ENCODE results near the gene KRTAP10-8.
"Not testable (repeated sequence)": the region's sequence is repeated elsewhere in the genome, so short reads cannot be mapped to it uniquely, and the experiment has no call there.

KRTAP10-8 gene

DNA sequence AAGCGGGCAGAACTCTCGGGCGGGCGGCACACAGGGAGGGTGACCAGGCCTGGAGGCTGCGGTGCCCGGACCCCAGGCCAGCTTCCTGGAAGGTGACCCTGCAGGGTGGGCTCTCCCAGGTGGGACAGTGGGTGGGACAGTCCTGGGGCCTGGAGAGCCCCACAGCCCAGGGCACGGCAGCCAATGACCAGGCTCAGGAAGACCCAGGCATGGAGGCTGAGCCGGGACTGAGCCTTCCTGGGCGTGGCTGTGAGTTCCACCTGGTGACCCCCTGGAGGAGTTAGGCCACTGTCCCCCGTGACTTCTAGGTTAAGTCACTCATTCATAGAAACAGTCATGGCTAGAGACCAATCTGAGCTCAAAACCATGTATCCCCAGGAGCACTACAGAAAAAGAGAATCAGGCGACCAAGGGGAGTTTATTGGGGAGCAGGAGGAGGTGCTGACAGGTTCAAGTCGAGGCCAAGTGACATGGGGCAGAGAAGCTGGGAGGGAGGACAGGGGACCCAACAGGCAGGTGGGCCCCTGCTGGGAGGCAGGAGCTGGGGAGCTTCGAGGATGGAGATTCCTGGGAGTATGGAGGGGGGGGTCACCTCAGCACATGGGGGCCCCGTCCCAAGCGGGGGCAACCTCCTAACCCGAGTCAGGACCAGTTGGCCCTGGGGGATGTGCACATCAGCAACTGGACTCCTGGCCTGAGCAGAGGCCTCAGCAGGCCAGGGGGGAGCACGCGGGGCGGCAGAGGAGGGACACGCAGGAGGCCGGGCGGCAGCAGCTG lies 32.6 kb upstream of the KRTAP10-8 start:
- no peak for DNase-seq

DNA sequence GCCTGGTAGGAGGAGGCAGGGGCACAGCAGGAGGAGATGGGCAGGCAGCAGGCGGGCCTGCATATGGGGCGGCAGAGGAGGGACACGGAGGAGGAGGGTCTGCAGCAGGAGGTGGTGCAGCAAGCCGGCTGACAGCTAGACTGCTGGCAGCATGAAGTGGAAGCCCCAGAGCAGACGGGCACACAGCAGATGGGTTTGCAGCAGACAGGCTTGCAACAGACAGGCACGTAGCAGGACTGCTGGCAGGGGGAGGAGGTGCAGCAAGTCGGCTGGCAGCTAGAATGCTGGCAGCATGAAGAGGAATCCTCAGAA lies 32.1 kb upstream of the KRTAP10-8 start:
- no peak for DNase-seq

DNA sequence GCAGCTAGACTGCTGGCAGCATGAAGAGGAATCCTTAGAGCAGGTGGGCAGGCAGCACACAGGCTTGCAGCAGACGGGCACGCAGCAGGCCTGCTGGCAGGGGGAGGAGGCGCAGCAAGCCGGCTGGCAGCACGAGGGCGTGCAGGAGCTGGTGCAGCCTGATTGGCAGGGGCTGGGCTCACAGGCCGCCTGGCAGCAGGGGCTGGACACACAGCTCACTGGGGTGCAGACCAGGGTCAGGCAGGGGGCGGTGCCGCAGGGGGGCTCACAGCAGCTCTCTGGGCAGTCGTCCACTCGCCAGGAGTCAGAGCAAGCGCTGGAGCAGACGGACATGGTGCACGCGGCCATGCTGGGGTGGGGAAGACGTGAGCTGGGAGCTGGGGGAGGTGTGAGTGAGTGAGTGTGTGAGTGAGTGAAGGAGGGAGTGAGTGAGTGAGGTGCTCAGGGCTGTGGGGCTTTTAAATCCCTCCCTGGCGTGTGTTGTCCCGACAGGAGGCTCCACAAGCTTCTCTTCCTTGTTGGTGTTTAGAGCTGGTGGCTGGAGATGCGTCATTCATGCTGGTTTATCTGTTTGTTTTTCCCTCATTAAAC lies 31.6 kb upstream of the KRTAP10-8 start, which contains the start of gene KRTAP10-5:
TSS of gene KRTAP10-5 (minus strand) at position 374 of the 591 bp plus-strand sequence. CDS start at position 348, 26 bp downstream.
- DNase-seq: not testable (repeated sequence)

DNA sequence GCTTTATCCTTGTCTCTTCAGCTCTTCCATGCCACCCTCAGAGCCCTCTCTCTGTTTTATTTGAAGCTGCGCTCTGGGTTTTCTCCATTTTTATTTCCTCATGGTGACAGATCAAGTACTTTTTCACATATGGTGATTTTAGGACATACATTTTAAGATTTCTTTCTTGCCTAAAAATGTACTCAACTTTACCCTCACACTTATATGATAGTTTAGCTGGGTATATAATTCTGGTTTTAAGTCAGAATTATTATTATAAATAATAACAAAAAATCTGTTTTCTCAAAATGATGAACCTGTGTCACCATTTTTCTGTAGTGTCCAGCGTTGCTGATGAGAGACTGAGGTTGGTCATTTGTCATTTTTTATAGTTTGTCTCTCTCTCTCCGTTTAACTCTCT lies 30.7 kb upstream of the KRTAP10-8 start:
- no peak for DNase-seq

DNA sequence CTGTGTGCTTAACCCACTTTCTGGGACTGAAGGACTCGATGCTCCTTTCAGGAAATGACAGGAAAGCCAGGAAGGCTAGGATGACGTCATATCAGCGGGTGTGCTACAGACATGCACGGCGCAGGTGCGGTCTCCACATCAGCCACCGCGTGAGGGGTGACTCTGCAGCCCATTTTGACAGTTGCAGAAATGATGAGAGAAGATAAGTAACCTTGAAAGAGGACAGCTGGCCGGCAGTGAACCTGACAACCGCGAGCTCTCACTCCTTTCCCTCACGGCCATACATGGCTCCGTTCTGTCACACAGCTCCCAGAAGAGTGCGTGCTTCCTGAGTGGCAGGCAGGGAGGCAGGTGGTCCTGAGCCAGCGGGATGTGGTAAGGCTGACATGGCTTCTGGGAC lies 29.8 kb upstream of the KRTAP10-8 start:
- DNase-seq: no peak

DNA sequence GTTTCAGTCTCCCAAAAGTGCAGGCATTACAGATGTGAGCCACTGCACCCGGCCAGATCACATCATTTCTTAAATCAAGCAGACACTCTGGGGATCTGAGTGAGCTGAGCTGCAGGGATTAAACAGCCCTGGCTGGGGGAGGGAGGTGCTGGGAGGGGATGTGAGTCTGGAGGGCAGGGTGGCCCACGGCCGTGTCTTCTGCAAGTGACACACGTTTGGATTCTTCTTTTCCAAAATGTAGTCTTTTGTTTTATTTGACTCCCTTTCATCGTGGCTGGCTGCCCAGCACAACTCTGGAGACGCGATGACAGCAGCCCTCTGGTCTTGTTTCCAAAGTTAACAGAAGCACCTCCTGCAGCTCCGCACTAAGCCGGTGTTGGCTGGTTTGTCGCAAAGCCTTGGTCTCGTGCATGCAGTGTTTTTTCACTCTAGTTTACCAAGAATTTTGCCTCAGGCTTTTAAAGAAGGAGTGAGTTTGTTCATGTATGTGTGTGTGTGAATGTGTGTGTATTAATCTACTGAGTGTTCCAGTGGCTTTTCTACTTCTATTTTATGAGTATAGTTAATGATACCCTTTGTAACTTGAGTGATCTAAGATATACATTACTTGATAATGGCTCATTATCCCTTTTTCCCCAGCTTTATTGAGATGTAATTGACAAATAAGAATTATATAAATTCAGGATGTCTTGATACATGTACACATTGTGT lies 28.6 kb upstream of the KRTAP10-8 start:
- DNase-seq: no peak

DNA sequence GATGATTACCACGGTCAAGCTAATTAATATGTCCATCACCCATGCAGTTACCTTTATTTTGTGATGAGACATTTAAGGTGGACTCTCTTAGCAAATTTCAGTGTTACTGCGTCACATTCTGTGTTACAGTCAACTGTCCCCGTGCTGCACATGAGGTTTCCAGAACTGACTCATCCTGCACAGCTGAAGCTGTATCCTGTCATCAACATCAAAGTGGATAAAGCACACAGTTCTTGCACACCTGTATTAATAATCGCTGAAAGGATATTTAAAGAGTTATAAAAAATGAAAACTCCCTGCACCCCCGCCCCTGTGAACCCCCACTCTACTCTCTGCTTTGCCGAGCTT lies 28.1 kb upstream of the KRTAP10-8 start:
- DNase-seq: no peak

DNA sequence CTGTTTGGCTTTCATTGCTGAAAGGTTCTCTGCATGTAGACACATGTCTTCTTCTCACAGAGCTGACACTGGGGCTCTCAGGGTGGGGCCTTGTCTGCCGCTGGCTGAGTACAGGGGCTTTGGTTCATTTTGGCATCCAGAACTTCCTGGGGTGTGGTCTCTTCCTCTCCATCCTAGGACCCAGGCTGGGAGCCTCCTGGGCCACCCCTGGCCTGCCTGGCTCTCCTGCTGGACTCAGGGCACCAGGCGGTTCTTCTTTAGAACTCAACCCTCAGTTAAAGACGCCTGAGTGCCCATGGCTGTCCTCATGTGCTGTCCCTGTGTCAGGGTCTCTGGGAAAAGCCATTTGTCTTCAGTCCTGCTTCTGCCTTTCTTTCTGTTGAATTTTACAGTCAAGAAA lies 26.0 kb upstream of the KRTAP10-8 start:
- DNase-seq: no peak

DNA sequence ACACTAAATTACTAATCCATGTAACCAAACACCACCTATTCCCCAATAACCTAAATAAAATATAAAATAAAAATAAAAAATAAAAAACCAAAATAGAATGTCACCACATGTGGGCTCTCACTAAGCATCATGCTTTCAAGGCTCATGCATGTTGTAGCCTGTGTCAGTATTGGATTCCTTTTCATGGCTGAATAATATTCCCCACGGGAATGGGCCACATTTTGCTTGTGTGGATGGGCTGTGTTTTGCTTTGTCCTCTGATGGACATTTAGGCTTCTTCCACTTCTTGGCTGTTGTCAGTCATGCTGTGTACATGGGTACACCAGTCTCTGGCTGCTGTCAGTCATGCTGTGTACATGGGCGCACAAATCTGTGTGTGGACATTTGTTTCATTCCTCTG lies 22.8 kb upstream of the KRTAP10-8 start:
- DNase-seq: no peak

DNA sequence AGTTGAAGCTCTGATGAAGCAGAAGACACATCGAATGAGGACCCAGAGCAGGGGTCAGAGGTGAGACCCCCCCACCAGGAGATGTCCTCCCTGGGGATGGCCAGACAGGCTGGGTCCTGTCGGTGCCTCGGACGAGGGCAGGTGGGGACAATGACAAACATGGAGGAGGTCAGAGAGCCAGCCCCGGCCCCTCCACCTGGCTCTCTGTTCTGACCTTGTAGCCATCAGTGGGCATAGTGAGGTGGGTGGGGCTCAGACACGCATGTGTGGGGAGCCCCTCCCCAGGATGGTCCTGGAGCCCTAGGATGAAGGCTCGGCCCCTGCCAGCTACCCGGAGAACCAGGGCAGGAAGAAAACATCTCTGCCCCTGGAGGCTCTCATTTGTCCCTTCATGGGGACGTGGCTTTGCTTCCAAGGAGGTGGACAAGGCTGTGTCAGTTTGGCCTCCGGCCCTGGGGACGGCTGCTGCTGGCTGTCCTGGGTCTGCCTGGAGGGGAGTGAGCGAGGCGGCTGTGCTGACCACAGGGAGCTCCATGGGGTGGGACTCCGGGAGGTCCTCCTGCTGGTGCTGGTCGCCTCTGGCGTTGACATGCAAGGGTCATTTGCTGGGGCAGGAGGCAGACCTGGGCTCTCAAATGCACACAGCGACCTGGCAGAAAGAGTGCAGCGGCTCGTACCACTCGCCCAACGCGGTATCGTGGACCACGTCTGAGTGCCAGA lies 22.1 kb upstream of the KRTAP10-8 start:
- DNase-seq: no peak

DNA sequence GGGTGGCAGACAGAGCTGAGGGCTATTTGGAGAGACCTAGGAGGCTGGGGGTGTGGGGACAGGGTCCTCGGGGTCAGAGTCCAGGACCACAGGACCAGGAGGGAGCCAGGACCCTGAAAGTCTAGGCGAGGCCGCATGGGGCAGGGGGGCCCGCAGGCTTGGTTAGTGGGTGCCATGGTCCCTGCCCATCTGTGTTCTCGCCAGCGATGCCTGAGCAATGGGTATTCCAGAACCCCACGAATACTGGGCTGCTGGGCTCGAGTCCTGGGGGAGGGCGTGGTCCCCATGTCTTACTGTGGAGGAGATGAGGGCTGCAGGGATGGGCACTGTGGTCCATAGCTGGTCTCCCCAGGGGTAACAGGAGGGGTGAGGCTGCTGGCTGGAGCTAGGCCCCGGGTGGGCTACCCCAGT lies 21.6 kb upstream of the KRTAP10-8 start:
- DNase-seq: no peak

DNA sequence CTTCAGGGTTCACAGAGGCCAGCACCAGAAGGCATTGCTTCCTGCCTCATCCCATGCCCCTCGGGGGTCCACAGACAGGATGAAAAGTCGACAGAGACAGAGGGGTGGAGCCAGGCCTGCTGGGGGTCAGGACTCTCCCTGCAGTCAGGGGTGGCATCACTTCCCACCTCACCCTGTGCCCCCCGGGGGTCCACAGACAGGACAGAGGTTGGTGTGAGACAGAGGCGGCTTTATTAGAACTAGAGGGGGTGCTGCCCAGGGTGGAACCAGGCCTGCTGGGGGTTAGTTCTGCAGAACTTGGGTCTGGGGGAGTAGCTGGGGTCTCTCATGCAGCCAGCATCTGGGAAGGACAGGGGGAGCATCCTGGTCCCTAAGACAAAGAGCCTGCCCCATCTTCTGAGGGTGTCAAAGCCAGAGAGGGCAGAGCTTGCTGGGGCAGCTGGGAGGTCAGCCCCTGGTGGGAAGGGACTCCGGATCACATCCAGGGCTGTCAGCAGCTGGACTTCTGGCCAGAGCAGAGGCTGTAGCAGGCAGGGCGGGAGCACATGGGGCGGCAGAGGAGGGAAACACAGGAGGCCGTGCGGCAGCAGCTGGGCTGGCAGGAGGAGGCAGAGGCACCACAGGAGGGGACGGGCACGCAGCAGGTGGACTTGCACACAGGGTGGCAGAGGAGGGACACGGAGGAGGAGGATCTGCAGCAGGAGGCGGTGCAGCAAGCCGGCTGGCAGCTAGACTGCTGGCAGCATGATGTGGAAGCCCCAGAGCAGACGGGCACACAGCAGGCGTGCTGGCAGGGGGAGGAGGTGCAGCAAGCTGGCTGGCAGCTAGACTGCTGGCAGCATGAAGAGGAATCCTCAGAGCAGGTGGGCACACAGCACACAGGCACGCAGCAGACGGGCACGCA lies 20.7 kb upstream of the KRTAP10-8 start:
- DNase-seq: not testable (repeated sequence)

DNA sequence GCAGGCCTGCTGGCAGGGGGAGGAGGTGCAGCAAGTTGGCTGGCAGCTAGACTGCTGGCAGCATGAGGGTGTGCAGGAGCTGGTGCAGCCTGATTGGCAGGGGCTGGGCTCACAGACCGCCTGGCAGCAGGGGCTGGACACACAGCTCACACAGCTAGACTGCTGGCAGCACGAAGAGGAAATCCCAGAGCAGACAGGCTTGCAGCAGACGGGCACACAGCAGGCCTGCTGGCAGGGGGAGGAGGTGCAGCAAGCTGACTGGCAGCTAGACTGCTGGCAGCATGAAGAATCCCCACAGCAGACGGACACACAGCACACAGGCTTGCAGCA lies 20.1 kb upstream of the KRTAP10-8 start:
- not testable (repeated sequence) for DNase-seq

DNA sequence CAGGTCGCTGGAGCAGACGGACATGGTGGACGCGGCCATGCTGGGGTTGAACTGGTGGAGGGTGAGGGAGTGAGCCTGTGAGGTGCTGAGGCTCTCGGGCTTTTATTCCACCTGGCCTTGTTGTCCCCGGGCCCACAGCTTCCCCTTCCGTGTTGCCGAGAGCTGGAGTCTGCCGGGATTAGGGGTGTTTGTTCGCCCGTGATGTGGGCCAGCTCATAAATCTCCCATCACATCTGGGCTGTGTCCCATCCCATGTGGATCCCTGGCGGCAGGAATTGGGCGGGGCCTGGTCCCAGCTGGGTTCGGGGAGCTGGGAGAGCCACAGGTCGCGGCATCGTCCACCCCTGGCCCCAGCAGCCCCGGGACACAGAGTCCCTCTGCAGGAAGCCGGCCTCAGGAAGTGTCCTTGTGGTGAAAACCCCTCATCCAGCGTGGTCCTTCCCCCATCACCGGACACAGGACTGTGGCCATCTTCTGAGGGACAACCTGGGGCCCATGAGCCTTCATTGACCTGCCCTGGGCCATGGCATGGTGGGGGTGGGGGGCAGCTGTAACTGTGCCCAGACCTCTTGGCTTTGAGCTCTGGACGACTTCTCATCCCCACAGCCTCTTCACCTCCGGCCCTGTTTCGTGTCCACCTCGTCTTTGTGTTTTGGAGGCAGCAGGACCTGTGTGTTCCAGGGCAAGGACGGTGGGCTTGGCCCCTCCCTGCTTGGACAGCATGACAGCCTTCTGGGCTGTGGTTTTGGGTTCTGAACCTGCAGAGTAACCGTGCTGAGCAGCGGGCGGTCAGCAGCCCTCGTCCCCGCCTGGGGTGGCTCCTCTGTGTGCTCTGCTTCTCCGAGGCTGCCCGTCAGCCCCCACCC lies 19.2 kb upstream of the KRTAP10-8 start, which contains the start of gene KRTAP10-6:
TSS of gene KRTAP10-6 (minus strand) at position 60 of the 866 bp plus-strand sequence. CDS start at position 39, 21 bp downstream.
- DNase-seq: no peak

DNA sequence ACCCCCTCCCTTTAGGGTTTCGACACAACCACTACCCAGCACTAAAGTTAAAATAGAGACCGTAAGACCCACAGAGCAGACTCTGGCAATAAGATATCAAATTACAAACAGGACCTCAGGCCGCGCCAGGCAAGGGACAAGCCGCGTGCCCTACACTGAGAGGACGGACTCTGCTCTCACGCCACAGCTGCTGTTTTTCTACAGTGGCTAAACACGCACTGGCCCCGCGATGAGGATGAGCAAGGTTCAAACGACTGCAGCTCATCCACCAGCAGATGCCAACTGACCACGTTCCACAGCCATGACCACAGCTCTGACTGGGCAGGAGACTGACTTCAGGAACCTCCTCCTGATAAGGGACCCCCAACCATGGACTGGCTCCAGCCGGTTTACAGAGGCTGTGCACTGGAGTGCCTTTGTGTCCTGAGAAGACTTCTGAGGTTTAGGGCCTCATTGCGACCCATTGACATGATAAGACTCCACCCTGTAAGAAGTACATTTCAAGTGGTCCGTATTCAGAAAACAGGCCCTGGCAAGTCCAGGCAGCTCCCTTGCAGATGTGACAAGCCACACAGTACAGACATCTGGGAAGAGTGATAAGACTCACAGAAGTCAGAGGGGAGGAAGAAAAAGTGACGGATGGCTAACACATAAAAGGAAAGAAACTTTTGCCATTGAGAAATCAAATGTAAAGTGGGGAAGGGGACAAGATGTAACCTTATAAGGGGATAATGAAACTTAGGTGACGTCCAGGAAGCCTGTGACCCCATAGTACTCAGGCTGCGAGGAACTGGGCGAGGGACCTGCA lies 18.1 kb upstream of the KRTAP10-8 start:
- DNase-seq: peak; percentile 38

DNA sequence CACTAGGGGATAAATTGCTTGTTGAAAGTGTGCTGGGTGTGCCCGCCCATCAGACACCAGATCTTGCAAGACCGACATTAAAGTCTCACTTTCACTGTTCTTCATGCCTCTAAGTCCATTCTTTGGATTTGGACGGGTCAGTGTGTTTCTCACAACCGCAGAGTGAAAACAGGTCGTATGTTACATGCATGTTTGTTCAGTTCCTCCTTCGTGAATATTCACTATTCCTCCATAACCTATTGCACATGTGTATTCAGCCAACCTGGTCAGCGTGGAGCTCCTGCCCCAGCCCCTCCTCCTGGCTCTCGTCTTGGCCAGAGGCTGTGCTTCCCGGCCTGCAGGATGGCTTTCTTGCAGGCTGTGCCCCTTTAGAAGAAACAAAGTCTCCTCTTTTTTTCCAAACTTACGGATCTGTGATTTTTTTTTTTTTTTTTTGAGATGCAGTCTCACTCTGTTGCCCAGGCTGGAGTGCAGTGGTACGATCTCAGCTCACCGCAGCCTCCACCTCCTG lies 17.4 kb upstream of the KRTAP10-8 start:
- DNase-seq: no peak

DNA sequence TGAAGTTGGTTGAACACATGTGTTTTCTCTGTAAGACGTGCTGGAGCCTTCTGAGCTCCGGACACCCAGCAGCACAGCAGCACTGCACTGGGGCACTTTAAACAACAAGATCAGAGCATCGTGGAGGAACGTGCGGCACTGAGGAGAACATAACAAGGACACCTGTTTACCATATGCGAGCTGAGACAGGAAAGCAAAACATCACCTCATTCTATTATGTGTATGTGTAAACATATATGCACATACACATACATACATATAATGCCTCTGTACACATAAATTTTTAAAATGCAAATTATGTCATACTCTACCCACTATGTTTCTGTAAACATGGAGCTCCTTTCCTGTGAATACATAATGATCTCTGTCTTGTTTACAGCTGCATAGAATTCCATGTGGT lies 16.4 kb upstream of the KRTAP10-8 start:
- no peak for DNase-seq

DNA sequence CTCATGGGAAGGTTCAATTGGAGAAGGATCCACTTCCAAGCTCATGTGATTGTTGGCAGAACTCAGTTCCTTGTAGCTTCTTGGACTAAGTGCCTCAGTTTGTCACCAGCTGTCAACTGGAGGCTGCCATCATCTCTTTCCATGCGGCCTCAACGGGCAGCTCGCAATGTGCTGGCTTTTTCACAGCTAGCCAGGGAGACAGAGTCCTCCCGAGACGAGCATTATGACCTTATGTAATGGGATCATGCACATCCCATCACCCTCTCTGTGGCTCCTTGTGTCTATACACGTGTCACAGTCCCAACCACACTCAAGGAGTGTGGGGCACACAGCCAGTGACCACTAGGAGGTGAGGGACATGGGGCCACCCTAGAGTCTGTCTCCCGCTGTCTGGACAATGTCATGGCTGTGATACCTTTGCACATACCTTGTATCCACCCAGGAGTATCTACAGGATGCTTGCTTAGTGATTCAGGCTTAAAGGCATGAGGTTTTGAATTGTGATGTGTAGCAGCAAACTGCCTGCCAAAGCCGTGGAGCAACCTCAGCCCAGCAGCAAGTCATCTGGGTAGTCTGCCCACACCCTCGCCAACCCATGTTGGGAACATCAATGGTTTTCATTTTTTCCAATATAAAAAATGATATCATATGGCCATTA lies 15.7 kb upstream of the KRTAP10-8 start:
- no peak for DNase-seq

DNA sequence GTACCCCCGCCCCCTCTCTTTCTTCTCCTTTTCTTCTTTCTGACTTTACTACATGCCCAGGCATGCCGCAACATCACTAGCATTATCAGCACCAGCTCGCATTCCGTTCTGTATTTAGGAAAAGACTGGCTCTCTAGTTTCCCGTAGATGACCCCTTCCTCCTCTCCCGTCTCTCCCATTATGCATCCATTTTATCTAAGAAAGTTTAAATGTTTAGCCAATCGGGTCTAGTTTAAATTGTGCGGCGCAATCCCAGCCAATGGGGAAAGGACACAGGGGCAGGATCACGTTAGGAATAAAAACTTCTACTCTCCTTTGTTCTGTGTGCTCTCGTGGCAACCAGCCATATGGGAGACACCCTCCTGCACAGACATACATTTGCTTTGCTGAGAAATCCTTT lies 13.8 kb upstream of the KRTAP10-8 start:
- DNase-seq: no peak
